Right lung (tissue), 5 donors: Measurements from ENCODE around the gene ADGRB3. TPM values are rescaled to one million over a fixed set of nuclear protein-coding genes. Genes with fewer than 3 reads are reported as not detected.
"Not testable (repeated sequence)": the region's sequence is repeated elsewhere in the genome, so short reads cannot be mapped to it uniquely, and the experiment has no call there.

ENCODE experiments used
- DNase-seq, 2 donors: peaks; one replicate each; pipeline ENCODE4 v3.0.0-alpha.2; 2013
- polyA plus RNA-seq, 5 donors: library from polyadenylated mRNA; unstranded; fragments of 120-200 nt; gene quantifications; one replicate each; pipeline versions ENCODE4 v1.2.1 to v1.2.3, GENCODE V29; 2013; ENCODE audit warnings: inconsistent platforms in 1 of 5, low replicate concordance in 1 of 5; ENCODE audit not compliant: insufficient read length in 5 of 5, insufficient read depth in 1 of 5

Gene ADGRB3
- polyA plus RNA-seq, 5 donors: 8.6 to 21.3 (median 15.0) TPM

GRCh38 chr6:69038841-69039240 lies 403.8 kb downstream of the ADGRB3 start:
- DNase-seq: no peak

- DNase-seq: no peak
Measured at GRCh38 chr6:69042297-69042696, 407.2 kb downstream of the ADGRB3 start.

GRCh38 chr6:69044534-69044933 lies 409.5 kb downstream of the ADGRB3 start:
- DNase-seq: no peak

GRCh38 chr6:69059413-69059812 lies 424.3 kb downstream of the ADGRB3 start:
- DNase-seq: no peak

GRCh38 chr6:69061066-69061465 lies 426.0 kb downstream of the ADGRB3 start:
- DNase-seq: no peak

GRCh38 chr6:69063401-69063800 lies 428.3 kb downstream of the ADGRB3 start:
- no peak for DNase-seq

- no peak for DNase-seq
Measured at GRCh38 chr6:69064226-69064625, 429.1 kb downstream of the ADGRB3 start.

GRCh38 chr6:69069881-69070280 lies 434.8 kb downstream of the ADGRB3 start:
- no peak for DNase-seq

- DNase-seq: no peak
Measured at GRCh38 chr6:69072796-69073195, 437.7 kb downstream of the ADGRB3 start.

GRCh38 chr6:69084746-69085335 lies 449.8 kb downstream of the ADGRB3 start:
- no peak for DNase-seq

GRCh38 chr6:69086689-69087088 lies 451.6 kb downstream of the ADGRB3 start:
- DNase-seq: no peak

GRCh38 chr6:69089539-69089938 lies 454.5 kb downstream of the ADGRB3 start:
- DNase-seq: no peak

GRCh38 chr6:69090132-69090531 lies 455.1 kb downstream of the ADGRB3 start:
- DNase-seq: no peak

GRCh38 chr6:69096681-69097080 lies 461.6 kb downstream of the ADGRB3 start:
- no peak for DNase-seq

- no peak for DNase-seq
Measured at GRCh38 chr6:69097948-69098347, 462.9 kb downstream of the ADGRB3 start.

GRCh38 chr6:69098910-69099309 lies 463.8 kb downstream of the ADGRB3 start:
- no peak for DNase-seq

GRCh38 chr6:69100772-69101171 lies 465.7 kb downstream of the ADGRB3 start:
- DNase-seq: no peak

GRCh38 chr6:69102416-69102815 lies 467.3 kb downstream of the ADGRB3 start:
- no peak for DNase-seq

- DNase-seq: no peak
Measured at GRCh38 chr6:69105288-69105687, 470.2 kb downstream of the ADGRB3 start.

- DNase-seq: no peak
Measured at GRCh38 chr6:69106511-69106910, 471.4 kb downstream of the ADGRB3 start.

- no peak for DNase-seq
Measured at GRCh38 chr6:69111301-69111700, 476.2 kb downstream of the ADGRB3 start.

GRCh38 chr6:69116658-69117057 lies 481.6 kb downstream of the ADGRB3 start:
- no peak for DNase-seq

GRCh38 chr6:69121461-69122406 lies 486.7 kb downstream of the ADGRB3 start:
- DNase-seq: not testable (repeated sequence)
